Measurements from ENCODE around the gene ZNF654.

GRCh38 chr3:88075497-88075896 is 16.4 kb downstream of the ZNF654 start:
- no peak for TF ChIP-seq SUZ12 (IDR thresholded peaks at IDR 0.05; ENCODE audit: extremely low read depth, insufficient read depth, insufficient read length)
- no peak for TF ChIP-seq ZNF274 (IDR thresholded peaks at IDR 0.05; ENCODE audit: low read depth, low read length)

Measured in NT2/D1 (cell line).